ENCODE measurements around the gene CERS1. TPM values are rescaled to one million over a fixed set of nuclear protein-coding genes. Genes with fewer than 3 reads are reported as not detected.
"Not testable (repeated sequence)": the region's sequence is repeated elsewhere in the genome, so short reads cannot be mapped to it uniquely, and the experiment has no call there.

CERS1 gene
- total RNA-seq, 1 donor from 2014 or later = 15.7 TPM

DNA sequence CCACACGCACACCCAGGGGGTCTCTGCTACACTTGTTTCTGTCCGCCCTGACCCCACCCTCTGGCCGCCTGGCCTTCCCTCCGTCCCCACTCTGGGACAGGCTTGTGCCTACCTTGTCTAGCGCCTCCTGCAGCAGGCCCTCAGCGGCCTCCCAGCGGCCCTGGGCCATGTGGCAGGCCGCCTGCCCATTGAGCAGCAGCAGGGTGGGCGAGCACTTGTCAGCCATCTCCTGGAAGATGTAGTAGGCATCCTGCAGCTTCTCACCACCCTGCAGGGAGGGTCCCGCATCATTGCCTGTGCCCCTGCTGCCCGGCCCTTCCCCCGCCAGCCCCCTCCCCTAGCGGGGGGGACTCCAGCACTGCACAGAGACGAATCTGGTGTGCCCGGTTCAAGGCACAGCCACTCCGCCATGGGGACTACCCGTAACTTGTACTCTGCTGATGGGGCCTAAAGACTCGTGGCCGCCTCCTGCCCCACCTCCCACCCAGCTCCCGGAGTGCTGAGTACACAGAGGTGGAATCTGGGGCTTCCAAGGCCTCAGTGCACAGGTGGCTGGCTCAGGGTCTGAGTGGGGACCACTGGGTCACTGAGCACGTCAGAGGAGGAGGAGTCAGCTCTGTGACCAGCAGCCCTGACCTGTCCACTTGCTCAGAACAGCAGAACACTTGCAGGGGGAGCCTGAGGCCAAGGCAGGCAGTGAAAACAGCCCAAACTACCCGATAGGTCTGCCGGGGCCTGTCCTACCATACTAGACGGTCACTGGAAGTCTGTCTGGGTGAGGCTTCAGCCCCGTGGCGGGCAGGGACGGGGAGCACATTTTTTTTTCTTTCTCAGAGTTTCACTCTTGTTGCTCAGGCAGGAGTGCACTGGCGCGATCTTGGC is 7.4 kb upstream of the CERS1 start:
- Mint-ChIP-seq H3K4me3 (ENCODE audit: unreplicated experiment) (no peak overlapping the region), H3K27me3 (ENCODE audit: unreplicated experiment) (peaks cover 4% of the 10 kb centered on the region), H3K9me3 (ENCODE audit: unreplicated experiment) (no peaks in the 10 kb centered on the region), H3K36me3 (ENCODE audit: low read depth, unreplicated experiment) (peaks cover 20% of the 10 kb centered on the region), H3K4me1 (ENCODE audit: unreplicated experiment) (no peaks in the 10 kb centered on the region), H3K27ac (ENCODE audit: unreplicated experiment) (no peak overlapping the region)
- TF ChIP-seq, protein P1, sequence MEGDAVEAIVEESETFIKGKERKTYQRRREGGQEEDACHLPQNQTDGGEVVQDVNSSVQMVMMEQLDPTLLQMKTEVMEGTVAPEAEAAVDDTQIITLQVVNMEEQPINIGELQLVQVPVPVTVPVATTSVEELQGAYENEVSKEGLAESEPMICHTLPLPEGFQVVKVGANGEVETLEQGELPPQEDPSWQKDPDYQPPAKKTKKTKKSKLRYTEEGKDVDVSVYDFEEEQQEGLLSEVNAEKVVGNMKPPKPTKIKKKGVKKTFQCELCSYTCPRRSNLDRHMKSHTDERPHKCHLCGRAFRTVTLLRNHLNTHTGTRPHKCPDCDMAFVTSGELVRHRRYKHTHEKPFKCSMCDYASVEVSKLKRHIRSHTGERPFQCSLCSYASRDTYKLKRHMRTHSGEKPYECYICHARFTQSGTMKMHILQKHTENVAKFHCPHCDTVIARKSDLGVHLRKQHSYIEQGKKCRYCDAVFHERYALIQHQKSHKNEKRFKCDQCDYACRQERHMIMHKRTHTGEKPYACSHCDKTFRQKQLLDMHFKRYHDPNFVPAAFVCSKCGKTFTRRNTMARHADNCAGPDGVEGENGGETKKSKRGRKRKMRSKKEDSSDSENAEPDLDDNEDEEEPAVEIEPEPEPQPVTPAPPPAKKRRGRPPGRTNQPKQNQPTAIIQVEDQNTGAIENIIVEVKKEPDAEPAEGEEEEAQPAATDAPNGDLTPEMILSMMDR (IDR thresholded peaks at IDR 0.05; ENCODE audit: unreplicated experiment) = no peak
- no peak for DNase-seq (ENCODE audit: low spot score)

DNA sequence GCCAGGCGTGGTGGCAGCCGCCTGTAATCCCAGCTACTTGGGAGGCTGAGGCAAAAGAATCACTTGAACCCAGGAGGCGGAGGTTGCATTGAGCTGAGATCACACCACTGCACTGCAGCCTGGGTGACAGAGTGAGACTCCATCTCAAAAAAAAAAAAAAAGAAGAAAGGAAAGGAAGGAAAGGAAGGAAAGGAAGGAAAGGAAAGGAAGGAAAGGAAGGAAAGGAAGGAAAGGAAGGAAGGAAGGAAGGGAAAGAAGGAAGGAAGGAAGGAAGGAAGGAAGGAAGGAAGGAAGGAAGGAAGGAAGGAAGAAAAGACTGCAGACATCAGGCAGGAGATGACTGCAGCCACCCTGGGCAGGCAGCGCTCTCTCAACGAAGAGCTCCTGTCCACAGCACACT is 6.6 kb upstream of the CERS1 start:
- H3K4me1 Mint-ChIP-seq (ENCODE audit: unreplicated experiment); H3K4me3 Mint-ChIP-seq (ENCODE audit: unreplicated experiment); DNase-seq (ENCODE audit: low spot score); H3K9me3 Mint-ChIP-seq (ENCODE audit: unreplicated experiment); H3K27ac Mint-ChIP-seq (ENCODE audit: unreplicated experiment); H3K27me3 Mint-ChIP-seq (ENCODE audit: unreplicated experiment): not testable (repeated sequence)
- peaks cover 22% of the 10 kb centered on the region for H3K36me3 Mint-ChIP-seq (ENCODE audit: low read depth, unreplicated experiment)

DNA sequence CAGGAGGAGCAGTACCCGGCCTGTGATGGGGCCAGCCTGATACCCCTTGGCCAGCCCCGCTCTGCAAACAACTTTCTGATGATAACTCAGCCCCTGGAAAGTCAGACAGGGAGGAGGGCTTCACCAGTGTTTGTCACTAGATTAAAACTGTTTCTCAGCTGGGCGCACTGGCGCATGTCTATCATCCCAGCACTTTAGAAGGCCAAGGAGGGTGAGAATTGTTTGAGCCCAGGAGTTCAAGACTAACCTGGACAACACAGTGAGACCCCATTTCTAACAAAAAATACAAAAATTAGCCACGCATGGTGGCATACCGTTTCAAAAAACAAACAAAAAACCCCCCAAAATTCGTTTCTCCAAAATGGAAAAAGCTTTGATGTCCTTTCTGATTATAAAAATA is 5.5 kb upstream of the CERS1 start:
- no peak overlapping the region for H3K27ac Mint-ChIP-seq (ENCODE audit: unreplicated experiment)
- peaks cover 26% of the 10 kb centered on the region for H3K36me3 Mint-ChIP-seq (ENCODE audit: low read depth, unreplicated experiment)
- peaks cover 11% of the 10 kb centered on the region for H3K27me3 Mint-ChIP-seq (ENCODE audit: unreplicated experiment)
- TF ChIP-seq, protein P1 (IDR thresholded peaks at IDR 0.05; ENCODE audit: unreplicated experiment) = no peak
- no peak for DNase-seq (ENCODE audit: low spot score)
- no peaks in the 10 kb centered on the region for H3K9me3 Mint-ChIP-seq (ENCODE audit: unreplicated experiment)
- H3K4me1 Mint-ChIP-seq (ENCODE audit: unreplicated experiment) = no peaks in the 10 kb centered on the region
- no peak overlapping the region for H3K4me3 Mint-ChIP-seq (ENCODE audit: unreplicated experiment)

DNA sequence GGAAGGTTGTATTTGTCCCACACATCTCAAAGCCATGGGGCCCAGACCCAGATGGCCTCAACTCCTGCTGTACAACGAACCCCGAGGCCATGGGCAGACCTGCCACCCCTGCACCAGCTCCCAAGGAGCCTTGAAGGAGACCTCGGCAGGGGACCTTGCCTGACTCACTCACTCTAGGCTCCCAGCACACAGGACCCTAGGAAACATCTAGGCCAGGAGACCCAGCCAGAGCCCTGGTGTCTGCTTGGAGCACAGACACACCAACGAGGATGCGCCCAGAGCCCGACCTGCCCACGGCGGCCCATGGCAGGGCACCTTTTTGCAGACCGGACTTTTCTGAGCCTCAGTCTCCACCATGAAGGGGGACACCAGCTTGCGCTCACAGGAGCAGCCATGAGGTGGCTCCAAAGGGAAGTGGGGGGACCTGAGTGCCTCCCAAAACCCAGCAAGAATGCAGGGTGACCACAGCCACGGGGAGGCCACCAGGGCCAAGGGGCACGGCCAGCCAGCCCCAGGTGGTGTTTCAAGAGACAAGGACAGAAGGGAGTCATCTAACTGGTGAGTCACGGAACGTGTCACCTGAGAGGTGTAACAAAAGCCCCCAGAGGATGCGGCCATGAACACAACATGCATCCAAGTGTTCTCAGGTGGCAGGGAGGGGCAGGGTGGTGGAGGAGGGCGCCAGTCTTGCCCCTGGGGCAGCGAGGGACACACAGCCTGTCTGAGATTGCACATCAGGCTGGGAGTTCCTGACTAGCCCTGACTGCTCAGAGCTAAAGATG is 4.9 kb upstream of the CERS1 start:
- Mint-ChIP-seq H3K4me1 (ENCODE audit: unreplicated experiment) (no peaks in the 10 kb centered on the region), H3K9me3 (ENCODE audit: unreplicated experiment) (no peaks in the 10 kb centered on the region), H3K4me3 (ENCODE audit: unreplicated experiment) (no peak overlapping the region), H3K27me3 (ENCODE audit: unreplicated experiment) (peaks cover 13% of the 10 kb centered on the region), H3K36me3 (ENCODE audit: low read depth, unreplicated experiment) (peaks cover 26% of the 10 kb centered on the region), H3K27ac (ENCODE audit: unreplicated experiment) (no peak overlapping the region)
- DNase-seq (ENCODE audit: low spot score) = no peak
- TF ChIP-seq, protein P1 (IDR thresholded peaks at IDR 0.05; ENCODE audit: unreplicated experiment) = no peak

DNA sequence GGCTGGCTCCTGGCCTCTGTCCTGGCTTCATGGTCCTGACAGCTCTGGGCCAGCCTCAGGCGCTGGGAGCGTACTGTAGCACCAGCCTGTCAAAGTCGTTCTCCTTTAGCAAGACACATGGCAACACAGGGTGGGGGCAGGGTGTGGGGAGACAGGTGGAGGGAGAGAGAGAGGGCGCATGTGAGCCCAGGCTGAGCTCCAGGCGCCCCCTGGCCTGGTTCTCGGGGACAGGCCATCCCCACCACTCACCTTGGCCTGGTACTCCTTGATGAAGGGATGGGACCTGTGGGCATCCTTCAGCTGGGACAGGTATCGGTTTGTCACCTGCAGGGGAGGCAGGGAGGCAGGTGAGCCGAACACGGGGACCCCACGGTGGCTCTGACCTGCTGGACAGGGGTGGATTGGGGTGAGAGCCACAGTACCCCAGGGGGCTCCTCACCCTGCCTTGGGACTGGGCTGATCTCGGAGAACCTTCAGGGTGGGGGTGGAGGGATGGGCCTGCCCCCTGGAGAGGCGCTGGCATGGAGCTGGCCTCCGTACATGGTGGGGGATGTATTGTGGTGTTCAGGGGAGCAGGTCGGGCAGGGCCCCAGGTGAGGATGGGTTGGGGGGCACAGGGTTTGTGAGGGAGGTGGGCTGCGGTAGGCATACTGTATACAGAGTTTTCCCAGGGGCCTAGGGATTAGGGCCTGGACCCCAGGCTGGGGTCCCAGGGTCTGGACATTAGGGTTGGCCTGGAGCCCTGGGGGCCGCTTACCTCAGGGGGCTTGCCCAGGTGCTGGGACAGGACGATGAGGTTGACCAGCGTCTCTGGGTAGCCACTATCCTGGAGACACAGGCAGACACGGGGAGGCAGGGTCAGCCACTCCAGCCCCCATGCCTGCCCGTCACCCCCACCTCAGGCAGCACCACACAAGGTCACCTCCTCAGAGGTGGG is 3.9 kb upstream of the CERS1 start:
- Mint-ChIP-seq H3K27ac (ENCODE audit: unreplicated experiment) (no peak overlapping the region), H3K27me3 (ENCODE audit: unreplicated experiment) (peaks cover 13% of the 10 kb centered on the region), H3K4me3 (ENCODE audit: unreplicated experiment) (no peak overlapping the region), H3K4me1 (ENCODE audit: unreplicated experiment) (no peaks in the 10 kb centered on the region), H3K9me3 (ENCODE audit: unreplicated experiment) (no peaks in the 10 kb centered on the region), H3K36me3 (ENCODE audit: low read depth, unreplicated experiment) (peaks cover 19% of the 10 kb centered on the region)
- DNase-seq (ENCODE audit: low spot score) = no peak
- TF ChIP-seq, protein P1 (IDR thresholded peaks at IDR 0.05; ENCODE audit: unreplicated experiment) = no peak

All from endothelial cell (in vitro differentiated cells).